Gastroesophageal sphincter (tissue), 3 donors: ENCODE results near the gene ERBB4.

Experiments used
- EP300 ChIP-seq: sonication (generic); formaldehyde crosslinking; IDR thresholded peaks from one replicate; pipeline ENCODE4 v1.6.1; 2017; ENCODE audit warnings: antibody characterized with exemption, mild to moderate bottlenecking
- POLR2A ChIP-seq, 2 donors: fragments of 450-650 bp; IDR thresholded peaks; one replicate each; pipeline ENCODE4 v1.6.1; 2017; ENCODE audit warnings: antibody characterized with exemption in 2 of 2, mild to moderate bottlenecking in 2 of 2, moderate library complexity in 1 of 2
- TF ChIP-seq, protein P1 (sequence below), 4 experiments: fragments of 200-600 bp in 2 of 4; fragments of 450-650 bp in 2 of 4; sonication (generic) in 1 of 4; IDR thresholded peaks; one replicate each; pipeline ENCODE4 v1.5.1; 2017 to 2019; ENCODE audit warnings: antibody characterized with exemption in 4 of 4, mild to moderate bottlenecking in 2 of 4, moderate library complexity in 2 of 4

GRCh38 chr2:211329882-211330281, 1208.7 kb downstream of the ERBB4 start:
- TF ChIP-seq POLR2A (IDR thresholded peaks at IDR 0.05) (no peak), EP300 (no peak)
- TF ChIP-seq, protein P1, sequence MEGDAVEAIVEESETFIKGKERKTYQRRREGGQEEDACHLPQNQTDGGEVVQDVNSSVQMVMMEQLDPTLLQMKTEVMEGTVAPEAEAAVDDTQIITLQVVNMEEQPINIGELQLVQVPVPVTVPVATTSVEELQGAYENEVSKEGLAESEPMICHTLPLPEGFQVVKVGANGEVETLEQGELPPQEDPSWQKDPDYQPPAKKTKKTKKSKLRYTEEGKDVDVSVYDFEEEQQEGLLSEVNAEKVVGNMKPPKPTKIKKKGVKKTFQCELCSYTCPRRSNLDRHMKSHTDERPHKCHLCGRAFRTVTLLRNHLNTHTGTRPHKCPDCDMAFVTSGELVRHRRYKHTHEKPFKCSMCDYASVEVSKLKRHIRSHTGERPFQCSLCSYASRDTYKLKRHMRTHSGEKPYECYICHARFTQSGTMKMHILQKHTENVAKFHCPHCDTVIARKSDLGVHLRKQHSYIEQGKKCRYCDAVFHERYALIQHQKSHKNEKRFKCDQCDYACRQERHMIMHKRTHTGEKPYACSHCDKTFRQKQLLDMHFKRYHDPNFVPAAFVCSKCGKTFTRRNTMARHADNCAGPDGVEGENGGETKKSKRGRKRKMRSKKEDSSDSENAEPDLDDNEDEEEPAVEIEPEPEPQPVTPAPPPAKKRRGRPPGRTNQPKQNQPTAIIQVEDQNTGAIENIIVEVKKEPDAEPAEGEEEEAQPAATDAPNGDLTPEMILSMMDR (IDR thresholded peaks at IDR 0.05): no peak
